IPS-15b (cell line): ENCODE measurements around the gene CIB4.
"Not testable (repeated sequence)": the region's sequence is repeated elsewhere in the genome, so short reads cannot be mapped to it uniquely, and the experiment has no call there.

Experiments used
- H3K27me3 ChIP-seq: one replicate; pipeline ENCODE4 v1.6.1; 2013; ENCODE audit warnings: low read length; ENCODE audit not compliant: control insufficient read depth, insufficient read depth
- H3K36me3 ChIP-seq: one replicate; pipeline ENCODE4 v1.6.1; 2013; ENCODE audit warnings: low read length; ENCODE audit not compliant: control insufficient read depth, insufficient read depth
- H3K4me1 ChIP-seq: one replicate; pipeline ENCODE4 v1.6.1; 2013; ENCODE audit warnings: mild to moderate bottlenecking, low read length; ENCODE audit not compliant: control insufficient read depth, insufficient read depth
- H3K4me3 ChIP-seq: one replicate; pipeline ENCODE4 v1.5.1; 2013; ENCODE audit warnings: low read depth, low read length
- H3K9ac ChIP-seq: one replicate; pipeline ENCODE4 v1.6.1; 2013; ENCODE audit warnings: low read depth, mild to moderate bottlenecking, low read length
- H3K9me3 ChIP-seq: one replicate; pipeline ENCODE4 v1.6.1; 2013; ENCODE audit warnings: mild to moderate bottlenecking, low read length; ENCODE audit not compliant: control insufficient read depth, insufficient read depth

Gene CIB4

GRCh38 chr2:26566731-26567130, 74.4 kb downstream of the CIB4 start:
- not testable (repeated sequence) for H3K4me1 ChIP-seq, H3K4me3 ChIP-seq, H3K9ac ChIP-seq, H3K36me3 ChIP-seq, H3K9me3 ChIP-seq
- H3K27me3 ChIP-seq: peaks cover 43% of the 10 kb centered on the region

- no peak overlapping the region for H3K9ac ChIP-seq
- no peaks in the 10 kb centered on the region for H3K9me3 ChIP-seq
- no peaks in the 10 kb centered on the region for H3K36me3 ChIP-seq
- H3K27me3 ChIP-seq: peaks cover 50% of the 10 kb centered on the region
- H3K4me3 ChIP-seq: no peak overlapping the region
- H3K4me1 ChIP-seq: peaks cover 9% of the 10 kb centered on the region
Observed at GRCh38 chr2:26566081-26566375, 75.1 kb downstream of the CIB4 start.

GRCh38 chr2:26564121-26564644, 77.0 kb downstream of the CIB4 start:
- Histone ChIP-seq H3K36me3 (no peaks in the 10 kb centered on the region), H3K4me3 (no peak overlapping the region), H3K9ac (no peak overlapping the region), H3K27me3 (peaks cover 47% of the 10 kb centered on the region), H3K4me1 (peaks cover 6% of the 10 kb centered on the region), H3K9me3 (no peaks in the 10 kb centered on the region)

GRCh38 chr2:26563686-26564085, 77.5 kb downstream of the CIB4 start:
- no peak overlapping the region for H3K4me3 ChIP-seq
- peaks cover 6% of the 10 kb centered on the region for H3K4me1 ChIP-seq
- peaks cover 47% of the 10 kb centered on the region for H3K27me3 ChIP-seq
- H3K9ac ChIP-seq: no peak overlapping the region
- H3K36me3 ChIP-seq: no peaks in the 10 kb centered on the region
- no peaks in the 10 kb centered on the region for H3K9me3 ChIP-seq

GRCh38 chr2:26562811-26563645, 78.1 kb downstream of the CIB4 start:
- peak overlapping the region; percentile 31 for H3K4me3 ChIP-seq
- H3K36me3 ChIP-seq: no peaks in the 10 kb centered on the region
- peaks cover 6% of the 10 kb centered on the region for H3K4me1 ChIP-seq
- H3K9me3 ChIP-seq: no peaks in the 10 kb centered on the region
- H3K9ac ChIP-seq: no peak overlapping the region
- H3K27me3 ChIP-seq: peaks cover 47% of the 10 kb centered on the region

GRCh38 chr2:26561918-26562810, 79.0 kb downstream of the CIB4 start:
- Histone ChIP-seq H3K36me3 (no peaks in the 10 kb centered on the region), H3K27me3 (peaks cover 47% of the 10 kb centered on the region), H3K4me3 (peak overlapping the region; percentile 31), H3K4me1 (peaks cover 4% of the 10 kb centered on the region), H3K9ac (no peak overlapping the region), H3K9me3 (no peaks in the 10 kb centered on the region)

DNA sequence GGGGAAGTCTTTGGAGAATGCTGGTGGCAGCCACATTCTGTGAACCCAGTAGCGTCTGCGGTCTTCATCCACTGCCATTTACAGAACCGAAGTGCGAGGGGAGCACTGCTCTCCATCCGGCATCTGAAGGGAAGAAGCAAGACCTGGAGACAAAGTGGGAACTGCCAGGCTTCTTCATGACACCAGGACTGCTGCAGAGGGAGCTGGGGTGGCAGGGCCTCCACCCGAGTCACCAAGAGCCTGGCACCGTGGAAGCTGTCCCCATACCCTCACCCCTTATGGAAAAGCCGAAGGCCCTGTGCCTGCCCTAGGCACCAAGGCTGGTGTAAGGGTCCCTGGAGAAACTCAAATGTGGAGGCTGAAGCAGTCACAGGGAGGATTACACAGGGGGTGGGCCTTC, 79.8 kb downstream of the CIB4 start:
- Histone ChIP-seq H3K9me3 (no peaks in the 10 kb centered on the region), H3K4me3 (no peak overlapping the region), H3K9ac (no peak overlapping the region), H3K36me3 (no peaks in the 10 kb centered on the region), H3K4me1 (peaks cover 4% of the 10 kb centered on the region), H3K27me3 (peaks cover 47% of the 10 kb centered on the region)

DNA sequence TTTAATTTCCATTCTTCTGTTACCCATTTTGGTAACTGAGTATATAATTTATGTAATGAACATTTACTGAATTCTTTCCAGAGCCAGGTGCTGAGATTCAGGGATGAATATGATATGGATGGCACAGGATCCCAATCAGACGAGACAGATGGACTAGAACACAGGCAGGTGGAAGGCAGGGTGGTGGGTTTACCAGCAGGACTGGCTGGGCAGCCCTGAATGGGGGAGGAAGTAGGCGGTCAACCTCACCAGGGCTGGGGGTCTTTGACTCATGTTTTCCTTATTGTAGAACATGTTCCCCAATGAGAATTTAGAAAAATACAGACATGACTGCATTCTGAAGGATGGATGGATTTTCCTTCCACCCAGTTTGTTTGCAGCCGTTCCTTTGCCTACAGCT, 80.3 kb downstream of the CIB4 start:
- Histone ChIP-seq H3K4me3 (no peak overlapping the region), H3K27me3 (peaks cover 46% of the 10 kb centered on the region), H3K36me3 (no peaks in the 10 kb centered on the region), H3K4me1 (peaks cover 4% of the 10 kb centered on the region), H3K9ac (no peak overlapping the region), H3K9me3 (no peaks in the 10 kb centered on the region)

GRCh38 chr2:26559556-26559955, 81.6 kb downstream of the CIB4 start:
- Histone ChIP-seq H3K4me1 (peaks cover 4% of the 10 kb centered on the region), H3K9me3 (no peaks in the 10 kb centered on the region), H3K9ac (no peak overlapping the region), H3K27me3 (peaks cover 41% of the 10 kb centered on the region), H3K36me3 (no peaks in the 10 kb centered on the region), H3K4me3 (no peak overlapping the region)

DNA sequence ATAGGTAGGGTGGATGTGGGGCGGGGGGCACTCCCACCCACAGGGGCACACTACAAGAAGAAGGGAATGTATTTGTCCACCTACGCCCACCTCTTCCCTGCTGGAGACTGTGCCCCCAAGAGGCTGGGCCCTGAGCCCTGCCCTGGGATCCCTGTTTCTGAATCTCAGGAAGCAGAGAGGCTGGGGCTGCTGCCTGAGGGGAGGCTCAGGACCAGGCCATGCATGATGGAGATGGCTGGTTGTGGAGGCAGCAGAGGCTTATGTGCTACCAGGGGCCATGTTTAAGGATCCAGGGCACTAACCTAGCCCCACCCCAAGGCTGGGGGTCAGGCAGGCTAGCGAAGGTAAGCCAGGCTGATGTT, 82.1 kb downstream of the CIB4 start:
- Histone ChIP-seq H3K4me1 (peaks cover 4% of the 10 kb centered on the region), H3K9me3 (no peaks in the 10 kb centered on the region), H3K4me3 (no peak overlapping the region), H3K27me3 (peaks cover 36% of the 10 kb centered on the region), H3K36me3 (no peaks in the 10 kb centered on the region), H3K9ac (no peak overlapping the region)

DNA sequence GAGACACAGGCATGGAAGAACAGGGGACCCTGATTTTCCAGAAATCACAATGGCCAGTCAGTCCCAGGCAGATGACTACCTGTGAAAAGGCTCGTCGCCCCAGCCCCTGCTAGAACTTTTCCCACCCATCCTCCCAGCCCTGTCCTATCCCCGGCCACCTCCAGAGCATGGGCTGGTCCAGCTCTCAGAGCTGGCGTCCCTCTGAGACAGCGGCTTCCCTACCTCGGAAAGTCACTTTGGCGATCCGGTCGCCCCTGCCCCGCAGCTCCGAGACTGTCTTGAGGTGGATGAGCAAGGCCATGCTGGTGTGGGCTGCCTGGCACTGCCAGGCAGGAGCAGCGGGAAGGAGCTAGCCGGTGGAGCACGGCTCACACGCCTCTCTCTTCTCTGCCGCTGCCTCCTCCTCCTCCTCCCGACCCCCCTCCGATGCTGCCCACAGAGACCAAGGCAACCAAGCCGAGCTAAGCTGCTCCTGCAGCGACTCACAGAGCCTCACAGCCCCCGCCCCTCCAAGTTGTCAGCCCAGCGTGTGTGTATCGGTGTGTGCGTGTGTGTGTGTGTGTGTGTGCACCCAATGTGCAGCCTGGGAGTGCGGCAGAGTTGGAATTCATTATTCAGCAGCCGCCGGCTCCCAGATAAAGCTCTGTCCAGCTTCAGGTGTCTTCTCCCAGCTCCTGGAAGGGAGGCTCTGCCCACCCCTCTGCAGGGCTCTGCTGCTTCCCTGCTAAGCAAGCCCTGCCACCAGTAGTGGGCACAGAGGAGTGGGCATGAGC, 82.7 kb downstream of the CIB4 start:
- H3K36me3 ChIP-seq: no peaks in the 10 kb centered on the region
- no peaks in the 10 kb centered on the region for H3K9me3 ChIP-seq
- H3K4me1 ChIP-seq: peaks cover 4% of the 10 kb centered on the region
- H3K27me3 ChIP-seq: peaks cover 30% of the 10 kb centered on the region
- H3K9ac ChIP-seq: no peak overlapping the region
- H3K4me3 ChIP-seq: no peak overlapping the region
